HG03280 (cell line): ENCODE data around the gene SGCD.

Experiments
- ATAC-seq: cut with Tn5 transposase; IDR thresholded peaks from one replicate; pipeline ENCODE4 v1.9.1; 2021; ENCODE audit warnings: mild to moderate bottlenecking, moderate library complexity; ENCODE audit not compliant: unreplicated experiment

SGCD gene

DNA sequence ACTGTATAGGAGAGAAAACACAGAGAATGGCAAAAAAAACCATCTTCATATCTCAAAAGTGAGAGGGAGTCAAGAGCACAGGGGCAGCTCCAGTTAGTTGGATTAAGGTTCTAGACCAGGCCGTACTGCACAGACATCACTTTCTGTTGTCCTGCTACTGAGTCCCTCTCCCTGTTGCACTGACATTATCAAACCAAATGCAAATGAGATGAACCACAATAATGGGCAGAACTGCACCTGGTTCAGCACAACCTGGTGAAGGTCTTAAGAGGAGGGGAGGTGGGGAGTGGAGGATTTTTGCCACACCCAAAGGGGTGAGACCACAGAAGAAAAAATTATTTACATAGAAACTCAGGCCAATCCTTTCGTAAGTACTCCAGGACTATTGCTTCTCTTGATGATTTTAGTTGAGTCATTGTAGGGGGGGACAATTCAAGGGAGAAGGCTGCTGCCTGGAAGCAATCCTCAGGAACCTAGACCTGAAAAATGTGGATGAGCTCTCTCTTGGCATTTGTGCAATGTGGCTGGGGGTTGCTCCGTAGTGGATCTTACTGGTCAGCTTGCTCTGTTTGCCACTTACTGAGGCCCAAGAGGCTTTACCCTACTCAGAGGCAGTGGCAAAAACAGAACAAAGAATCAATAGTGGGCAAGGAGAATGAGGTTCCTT is 428.6 kb downstream of the SGCD start:
- ATAC-seq: no peak

GRCh38 chr5:156758011-156758791 is 431.2 kb downstream of the SGCD start:
- ATAC-seq: no peak

GRCh38 chr5:156759156-156759555 is 432.2 kb downstream of the SGCD start:
- ATAC-seq: no peak

- no peak for ATAC-seq
These were observed 435.8 kb downstream of the SGCD start for GRCh38 chr5:156762771-156763170.

GRCh38 chr5:156764176-156764971 is 437.4 kb downstream of the SGCD start:
- no peak for ATAC-seq

DNA sequence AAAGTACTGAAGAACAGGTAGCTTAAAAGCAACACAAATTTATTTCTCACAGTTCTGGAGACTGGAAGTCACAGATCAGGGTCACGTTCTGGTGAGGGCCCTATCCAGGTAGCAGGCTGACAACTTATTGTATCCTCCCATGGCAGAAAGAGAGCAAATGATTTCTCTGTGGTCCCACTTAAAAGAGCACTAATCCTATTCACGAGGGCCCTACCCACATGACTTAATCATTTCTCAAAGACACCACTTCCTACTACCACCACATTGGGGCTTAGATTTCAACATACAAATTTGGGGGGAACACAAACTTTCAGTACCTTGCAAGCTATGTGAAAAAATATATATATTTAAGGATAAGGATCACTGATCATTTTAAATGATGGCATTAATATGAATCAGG is 447.3 kb downstream of the SGCD start:
- ATAC-seq: no peak

DNA sequence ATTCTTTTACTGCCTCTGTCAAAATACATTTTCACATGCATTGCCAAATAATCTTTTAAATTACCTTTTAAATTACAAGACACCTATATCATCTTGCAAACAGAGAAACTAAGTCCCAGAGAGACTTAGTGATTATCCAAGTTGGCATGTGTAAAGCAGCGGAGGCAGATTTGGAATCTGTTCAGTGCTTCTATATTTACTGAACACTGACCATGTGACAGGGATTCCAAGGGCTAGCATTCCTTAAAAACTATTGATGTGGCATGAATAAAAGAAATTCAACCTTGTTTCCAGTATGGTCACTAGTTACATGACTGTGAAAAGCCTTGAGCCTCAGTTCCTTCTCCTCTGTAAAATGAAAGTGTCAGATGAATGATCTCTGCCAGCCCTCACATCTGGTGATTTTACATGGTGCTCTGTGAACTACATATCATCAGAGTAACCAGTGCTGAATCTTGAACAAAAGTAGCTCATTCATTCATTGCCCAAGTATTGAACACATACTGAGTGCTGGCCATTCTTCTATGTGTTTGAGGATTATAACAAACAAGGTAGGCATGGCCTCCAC is 451.3 kb downstream of the SGCD start:
- ATAC-seq: no peak

GRCh38 chr5:156778752-156779151 is 451.8 kb downstream of the SGCD start:
- ATAC-seq: no peak

DNA sequence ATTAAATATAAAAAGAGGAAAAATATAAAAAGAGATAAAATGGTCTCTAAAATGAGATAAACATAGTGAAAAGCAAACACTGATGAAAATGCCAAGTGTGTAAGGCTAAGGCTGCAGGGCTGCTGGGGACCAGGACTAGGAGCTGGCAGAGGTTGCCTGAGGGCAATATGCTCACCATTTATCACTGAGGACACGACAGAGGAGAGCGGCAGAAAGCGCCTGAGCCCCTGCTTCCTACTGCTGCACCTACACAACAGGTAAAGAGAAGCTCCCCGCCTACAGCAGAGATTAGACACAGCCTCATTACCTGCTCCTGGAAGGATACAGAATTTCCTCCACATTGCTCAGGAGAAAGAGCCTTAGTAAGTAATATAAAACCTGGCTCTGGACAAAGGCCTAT is 452.5 kb downstream of the SGCD start:
- no peak for ATAC-seq

- ATAC-seq: no peak
These were observed 456.1 kb downstream of the SGCD start for GRCh38 chr5:156783092-156783491.

- ATAC-seq: no peak
These were observed 467.7 kb downstream of the SGCD start for GRCh38 chr5:156794687-156795086.

GRCh38 chr5:156798201-156798600 is 471.2 kb downstream of the SGCD start:
- no peak for ATAC-seq

DNA sequence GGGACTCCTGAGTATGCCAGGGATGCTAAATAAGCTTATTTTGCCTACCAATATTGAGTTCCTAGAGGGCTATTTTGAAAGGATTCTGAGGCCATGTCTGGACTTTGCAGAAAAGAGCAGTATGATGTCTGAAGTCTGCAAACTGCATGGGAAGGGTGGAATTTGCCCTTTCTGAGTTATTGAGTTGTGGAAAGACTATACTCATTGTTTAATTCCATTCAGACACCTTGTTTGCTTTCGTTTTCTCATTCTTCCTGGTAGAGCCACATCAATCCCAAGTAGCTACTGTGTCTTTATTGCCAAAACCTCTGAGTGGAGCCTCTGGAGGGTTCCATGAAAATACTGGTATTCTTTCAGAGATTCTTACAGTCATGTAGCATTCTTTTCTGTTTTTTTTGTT is 472.2 kb downstream of the SGCD start:
- ATAC-seq: no peak

- ATAC-seq: no peak
These were observed 474.0 kb downstream of the SGCD start for GRCh38 chr5:156800929-156801328.

- ATAC-seq: no peak
These were observed 475.5 kb downstream of the SGCD start for GRCh38 chr5:156802501-156802900.

- ATAC-seq: no peak
These were observed 476.4 kb downstream of the SGCD start for GRCh38 chr5:156803404-156803803.

GRCh38 chr5:156812959-156813358 is 486.0 kb downstream of the SGCD start:
- no peak for ATAC-seq

- no peak for ATAC-seq
These were observed 489.1 kb downstream of the SGCD start for GRCh38 chr5:156815988-156816599.
